Gastrocnemius medialis (tissue), 4 donors: ENCODE measurements around the gene VPS37C.

Experiments
- POLR2A ChIP-seq, 2 donors: fragments of 450-650 bp; IDR thresholded peaks; one replicate each; pipeline ENCODE4 v1.6.1; 2017; ENCODE audit warnings: antibody characterized with exemption in 2 of 2, mild to moderate bottlenecking in 2 of 2, moderate library complexity in 2 of 2
- TF ChIP-seq, protein P1 (sequence below), 5 experiments: fragments of 450-650 bp in 3 of 5; fragments of 200-600 bp in 2 of 5; sonication (generic) in 2 of 5; IDR thresholded peaks in 4 of 5; conservative IDR thresholded peaks in 1 of 5; 1 replicate in 4 of 5; 2 replicates in 1 of 5; pipeline ENCODE4 v1.5.1; 2016 to 2019; ENCODE audit warnings: antibody characterized with exemption in 5 of 5, mild to moderate bottlenecking in 3 of 5, moderate library complexity in 3 of 5

DNA sequence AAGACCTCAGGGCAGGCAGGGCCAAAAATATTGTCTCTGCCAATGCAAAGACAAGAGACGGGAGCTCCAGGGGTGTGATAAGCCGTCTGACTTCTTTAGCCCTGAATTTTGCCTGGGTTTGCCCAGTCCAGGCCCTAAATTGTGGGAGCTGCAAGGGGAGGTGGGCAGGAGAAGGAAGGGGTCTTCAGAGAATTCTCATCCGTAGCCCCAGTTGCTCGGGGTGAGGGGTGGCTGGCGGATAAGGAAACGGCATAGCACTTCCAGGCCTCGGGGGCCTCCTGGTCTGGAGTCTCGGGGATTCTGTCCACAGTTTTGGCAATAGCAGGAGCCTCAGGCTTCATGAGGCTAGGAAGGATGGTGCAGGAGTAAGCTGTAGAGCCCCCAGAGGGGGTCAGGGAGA is 51.6 kb downstream of the VPS37C start:
- TF ChIP-seq, protein P1, sequence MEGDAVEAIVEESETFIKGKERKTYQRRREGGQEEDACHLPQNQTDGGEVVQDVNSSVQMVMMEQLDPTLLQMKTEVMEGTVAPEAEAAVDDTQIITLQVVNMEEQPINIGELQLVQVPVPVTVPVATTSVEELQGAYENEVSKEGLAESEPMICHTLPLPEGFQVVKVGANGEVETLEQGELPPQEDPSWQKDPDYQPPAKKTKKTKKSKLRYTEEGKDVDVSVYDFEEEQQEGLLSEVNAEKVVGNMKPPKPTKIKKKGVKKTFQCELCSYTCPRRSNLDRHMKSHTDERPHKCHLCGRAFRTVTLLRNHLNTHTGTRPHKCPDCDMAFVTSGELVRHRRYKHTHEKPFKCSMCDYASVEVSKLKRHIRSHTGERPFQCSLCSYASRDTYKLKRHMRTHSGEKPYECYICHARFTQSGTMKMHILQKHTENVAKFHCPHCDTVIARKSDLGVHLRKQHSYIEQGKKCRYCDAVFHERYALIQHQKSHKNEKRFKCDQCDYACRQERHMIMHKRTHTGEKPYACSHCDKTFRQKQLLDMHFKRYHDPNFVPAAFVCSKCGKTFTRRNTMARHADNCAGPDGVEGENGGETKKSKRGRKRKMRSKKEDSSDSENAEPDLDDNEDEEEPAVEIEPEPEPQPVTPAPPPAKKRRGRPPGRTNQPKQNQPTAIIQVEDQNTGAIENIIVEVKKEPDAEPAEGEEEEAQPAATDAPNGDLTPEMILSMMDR (IDR thresholded peaks at IDR 0.05 in 4 of 5, conservative IDR thresholded peaks at IDR 0.05 in 1 of 5): no peak
- TF ChIP-seq POLR2A (IDR thresholded peaks at IDR 0.05): no peak
